ENCODE data around the gene DGKZ.

DGKZ gene

DNA sequence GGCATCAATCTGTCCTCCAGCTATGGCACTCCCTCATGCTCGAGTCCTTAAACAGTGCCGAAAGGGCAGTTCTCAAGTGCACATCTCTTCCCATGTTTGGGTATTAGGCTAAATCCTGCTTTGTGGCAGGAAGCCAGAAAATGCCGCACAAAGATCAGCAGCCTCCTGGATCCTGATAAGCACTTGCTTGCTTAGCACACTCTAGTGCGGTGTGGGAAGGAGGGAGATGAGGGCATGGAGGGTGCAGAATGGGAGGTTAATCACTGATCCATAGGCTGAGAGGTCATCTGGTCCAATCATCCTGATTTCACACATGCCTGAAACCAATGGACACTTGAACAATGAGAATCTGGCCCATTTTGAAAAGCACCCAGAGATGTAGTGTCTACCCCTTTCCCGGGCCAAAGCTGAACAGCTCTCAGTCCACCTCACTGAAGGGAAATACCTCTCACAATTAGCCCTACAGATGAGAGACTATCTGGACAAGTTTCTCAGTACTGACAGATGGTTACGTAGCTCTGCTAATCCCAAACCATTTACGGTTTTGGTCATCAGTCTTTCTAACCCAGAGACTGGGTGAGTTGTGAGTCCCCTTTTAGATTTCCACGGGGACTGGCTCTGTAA is 74.1 kb downstream of the DGKZ start:
- Histone ChIP-seq H3K4me3 (replicated peaks; ENCODE audit: insufficient read depth, low read length) (no peak overlapping the region), H3K27me3 (ENCODE audit: insufficient read depth, poor library complexity, severe bottlenecking) (no peaks in the 10 kb centered on the region), H3K27ac (replicated peaks) (no peak overlapping the region)
- TF ChIP-seq GABPA (IDR thresholded peaks at IDR 0.05; ENCODE audit: low read depth) (no peak), POLR2AphosphoS5 (IDR thresholded peaks at IDR 0.05; ENCODE audit: low read depth) (no peak), SPI1 (IDR thresholded peaks at IDR 0.05; ENCODE audit: borderline replicate concordance, low read depth) (no peak)
- TF ChIP-seq, protein P1, sequence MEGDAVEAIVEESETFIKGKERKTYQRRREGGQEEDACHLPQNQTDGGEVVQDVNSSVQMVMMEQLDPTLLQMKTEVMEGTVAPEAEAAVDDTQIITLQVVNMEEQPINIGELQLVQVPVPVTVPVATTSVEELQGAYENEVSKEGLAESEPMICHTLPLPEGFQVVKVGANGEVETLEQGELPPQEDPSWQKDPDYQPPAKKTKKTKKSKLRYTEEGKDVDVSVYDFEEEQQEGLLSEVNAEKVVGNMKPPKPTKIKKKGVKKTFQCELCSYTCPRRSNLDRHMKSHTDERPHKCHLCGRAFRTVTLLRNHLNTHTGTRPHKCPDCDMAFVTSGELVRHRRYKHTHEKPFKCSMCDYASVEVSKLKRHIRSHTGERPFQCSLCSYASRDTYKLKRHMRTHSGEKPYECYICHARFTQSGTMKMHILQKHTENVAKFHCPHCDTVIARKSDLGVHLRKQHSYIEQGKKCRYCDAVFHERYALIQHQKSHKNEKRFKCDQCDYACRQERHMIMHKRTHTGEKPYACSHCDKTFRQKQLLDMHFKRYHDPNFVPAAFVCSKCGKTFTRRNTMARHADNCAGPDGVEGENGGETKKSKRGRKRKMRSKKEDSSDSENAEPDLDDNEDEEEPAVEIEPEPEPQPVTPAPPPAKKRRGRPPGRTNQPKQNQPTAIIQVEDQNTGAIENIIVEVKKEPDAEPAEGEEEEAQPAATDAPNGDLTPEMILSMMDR (IDR thresholded peaks at IDR 0.05; ENCODE audit: insufficient read depth, low read length) = no peak
- TF ChIP-seq, protein P2, sequence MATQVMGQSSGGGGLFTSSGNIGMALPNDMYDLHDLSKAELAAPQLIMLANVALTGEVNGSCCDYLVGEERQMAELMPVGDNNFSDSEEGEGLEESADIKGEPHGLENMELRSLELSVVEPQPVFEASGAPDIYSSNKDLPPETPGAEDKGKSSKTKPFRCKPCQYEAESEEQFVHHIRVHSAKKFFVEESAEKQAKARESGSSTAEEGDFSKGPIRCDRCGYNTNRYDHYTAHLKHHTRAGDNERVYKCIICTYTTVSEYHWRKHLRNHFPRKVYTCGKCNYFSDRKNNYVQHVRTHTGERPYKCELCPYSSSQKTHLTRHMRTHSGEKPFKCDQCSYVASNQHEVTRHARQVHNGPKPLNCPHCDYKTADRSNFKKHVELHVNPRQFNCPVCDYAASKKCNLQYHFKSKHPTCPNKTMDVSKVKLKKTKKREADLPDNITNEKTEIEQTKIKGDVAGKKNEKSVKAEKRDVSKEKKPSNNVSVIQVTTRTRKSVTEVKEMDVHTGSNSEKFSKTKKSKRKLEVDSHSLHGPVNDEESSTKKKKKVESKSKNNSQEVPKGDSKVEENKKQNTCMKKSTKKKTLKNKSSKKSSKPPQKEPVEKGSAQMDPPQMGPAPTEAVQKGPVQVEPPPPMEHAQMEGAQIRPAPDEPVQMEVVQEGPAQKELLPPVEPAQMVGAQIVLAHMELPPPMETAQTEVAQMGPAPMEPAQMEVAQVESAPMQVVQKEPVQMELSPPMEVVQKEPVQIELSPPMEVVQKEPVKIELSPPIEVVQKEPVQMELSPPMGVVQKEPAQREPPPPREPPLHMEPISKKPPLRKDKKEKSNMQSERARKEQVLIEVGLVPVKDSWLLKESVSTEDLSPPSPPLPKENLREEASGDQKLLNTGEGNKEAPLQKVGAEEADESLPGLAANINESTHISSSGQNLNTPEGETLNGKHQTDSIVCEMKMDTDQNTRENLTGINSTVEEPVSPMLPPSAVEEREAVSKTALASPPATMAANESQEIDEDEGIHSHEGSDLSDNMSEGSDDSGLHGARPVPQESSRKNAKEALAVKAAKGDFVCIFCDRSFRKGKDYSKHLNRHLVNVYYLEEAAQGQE (IDR thresholded peaks at IDR 0.05; ENCODE audit: insufficient replicate concordance, low read depth) = no peak
- DNase-seq (ENCODE audit: low read depth in 1 of 2, low spot score in 1 of 2) = no peak

DNA sequence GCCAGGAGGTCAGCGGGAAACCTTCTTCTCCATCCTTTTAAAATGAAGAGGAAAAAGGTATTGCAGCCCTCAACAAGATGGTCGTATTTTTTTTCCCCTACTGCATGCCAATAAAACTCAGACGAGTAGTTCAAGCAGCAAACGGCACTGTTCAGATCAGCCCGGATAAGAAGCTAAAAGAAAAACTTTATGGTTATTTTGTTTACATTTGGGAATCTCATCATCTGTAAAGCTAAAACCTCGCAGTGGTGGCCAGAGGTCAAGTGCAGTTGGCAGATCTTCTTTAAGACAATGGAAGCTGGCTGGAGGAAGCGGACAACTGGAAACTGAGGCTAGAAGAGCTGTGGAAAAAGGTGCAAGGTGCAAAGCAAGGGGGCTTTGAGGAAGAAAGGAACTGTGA is 75.3 kb downstream of the DGKZ start:
- Histone ChIP-seq H3K27ac (replicated peaks) (no peak overlapping the region), H3K4me3 (replicated peaks; ENCODE audit: insufficient read depth, low read length) (no peak overlapping the region), H3K27me3 (ENCODE audit: insufficient read depth, poor library complexity, severe bottlenecking) (no peaks in the 10 kb centered on the region)
- no peak for DNase-seq (ENCODE audit: low read depth in 1 of 2, low spot score in 1 of 2)
- no peak for TF ChIP-seq SPI1 (IDR thresholded peaks at IDR 0.05; ENCODE audit: borderline replicate concordance, low read depth)
- TF ChIP-seq GABPA (IDR thresholded peaks at IDR 0.05; ENCODE audit: low read depth) = no peak
- TF ChIP-seq, protein P1 (IDR thresholded peaks at IDR 0.05; ENCODE audit: insufficient read depth, low read length) = no peak
- TF ChIP-seq POLR2AphosphoS5 (IDR thresholded peaks at IDR 0.05; ENCODE audit: low read depth) = no peak
- TF ChIP-seq, protein P2 (IDR thresholded peaks at IDR 0.05; ENCODE audit: insufficient replicate concordance, low read depth) = no peak

DNA sequence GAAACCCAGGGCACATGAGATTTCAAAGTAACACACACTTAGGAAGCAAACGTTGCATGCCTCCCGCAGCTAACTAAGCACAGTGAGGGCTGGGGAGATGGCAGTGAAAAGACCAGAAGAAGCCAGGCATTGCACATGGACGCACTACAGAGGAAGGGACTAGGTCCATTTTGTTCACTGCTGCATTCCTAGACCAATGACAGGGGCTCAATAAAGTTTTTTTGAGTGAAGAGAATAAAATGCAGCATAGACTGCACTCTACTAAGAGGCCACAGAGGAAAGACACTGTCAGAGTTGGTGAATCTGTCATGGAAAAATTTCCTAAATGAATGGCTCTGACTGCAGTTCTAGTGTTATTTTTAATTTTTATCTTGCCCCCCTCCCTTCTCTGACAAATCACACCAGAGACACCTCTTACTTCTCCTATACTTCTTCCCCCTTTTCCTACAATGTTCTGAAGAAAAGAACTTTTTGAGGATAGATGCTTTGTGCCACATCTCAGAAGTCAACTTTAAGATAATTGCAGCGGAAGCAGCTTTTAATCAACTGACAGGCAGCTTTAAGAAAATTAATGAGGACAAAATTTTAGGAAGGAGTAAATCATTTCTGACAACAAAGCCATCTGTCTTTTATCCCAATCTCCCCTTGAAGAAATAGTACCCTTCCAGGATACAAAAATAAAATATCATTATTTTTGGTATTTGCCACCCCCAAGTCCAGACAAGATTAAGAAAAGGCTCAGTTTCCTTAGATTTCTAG is 79.1 kb downstream of the DGKZ start:
- no peak overlapping the region for H3K4me3 ChIP-seq (replicated peaks; ENCODE audit: insufficient read depth, low read length)
- no peaks in the 10 kb centered on the region for H3K27me3 ChIP-seq (ENCODE audit: insufficient read depth, poor library complexity, severe bottlenecking)
- TF ChIP-seq, protein P2 (IDR thresholded peaks at IDR 0.05; ENCODE audit: insufficient replicate concordance, low read depth) = no peak
- TF ChIP-seq GABPA (IDR thresholded peaks at IDR 0.05; ENCODE audit: low read depth) (no peak), POLR2AphosphoS5 (IDR thresholded peaks at IDR 0.05; ENCODE audit: low read depth) (no peak), SPI1 (IDR thresholded peaks at IDR 0.05; ENCODE audit: borderline replicate concordance, low read depth) (no peak)
- TF ChIP-seq, protein P1 (IDR thresholded peaks at IDR 0.05; ENCODE audit: insufficient read depth, low read length) = no peak
- no peak for DNase-seq (ENCODE audit: low read depth in 1 of 2, low spot score in 1 of 2)
- H3K27ac ChIP-seq (replicated peaks) = no peak overlapping the region

Measured in HL-60 (cell line).